GM18517 (cell line): ENCODE measurements around the gene PPFIA4.
"Not testable (repeated sequence)": the region's sequence is repeated elsewhere in the genome, so short reads cannot be mapped to it uniquely, and the experiment has no call there.

Source experiments
- ATAC-seq: cut with Tn5 transposase; IDR thresholded peaks from one replicate; pipeline ENCODE4 v1.9.1; 2021; ENCODE audit warnings: mild to moderate bottlenecking, moderate library complexity; ENCODE audit not compliant: unreplicated experiment

PPFIA4 gene

GRCh38 chr1:203011582-203011981, 14.7 kb upstream of the PPFIA4 start:
- ATAC-seq = no peak

- ATAC-seq = no peak
Measured at GRCh38 chr1:203017061-203017460, 9.2 kb upstream of the PPFIA4 start.

GRCh38 chr1:203017692-203018091, 8.6 kb upstream of the PPFIA4 start:
- no peak for ATAC-seq

GRCh38 chr1:203022855-203023254, 3.4 kb upstream of the PPFIA4 start:
- ATAC-seq = not testable (repeated sequence)

- no peak for ATAC-seq
Measured at GRCh38 chr1:203025686-203026030, 633 bp upstream of the PPFIA4 start.

GRCh38 chr1:203026666-203027663, 674 bp downstream of the PPFIA4 start:
- ATAC-seq = no peak

- no peak for ATAC-seq
Measured at GRCh38 chr1:203028067-203028783, 1.9 kb downstream of the PPFIA4 start.

- ATAC-seq = no peak
Measured at GRCh38 chr1:203028784-203029553, 2.7 kb downstream of the PPFIA4 start.

GRCh38 chr1:203031467-203031866, 5.2 kb downstream of the PPFIA4 start:
- ATAC-seq = no peak

GRCh38 chr1:203033287-203033686, 7.0 kb downstream of the PPFIA4 start:
- no peak for ATAC-seq

- ATAC-seq = no peak
Measured at GRCh38 chr1:203033917-203034316, 7.6 kb downstream of the PPFIA4 start.

- no peak for ATAC-seq
Measured at GRCh38 chr1:203034422-203035110, 8.3 kb downstream of the PPFIA4 start.

GRCh38 chr1:203035111-203036000, 9.1 kb downstream of the PPFIA4 start:
- no peak for ATAC-seq

GRCh38 chr1:203036135-203036534, 9.8 kb downstream of the PPFIA4 start:
- ATAC-seq = no peak

- ATAC-seq = no peak
Measured at GRCh38 chr1:203036537-203036936, 10.2 kb downstream of the PPFIA4 start.

- no peak for ATAC-seq
Measured at GRCh38 chr1:203037509-203038190, 11.4 kb downstream of the PPFIA4 start.

- ATAC-seq = peak; percentile 46
Measured at GRCh38 chr1:203038217-203038741, 12.0 kb downstream of the PPFIA4 start.

GRCh38 chr1:203038891-203039608, 12.8 kb downstream of the PPFIA4 start:
- ATAC-seq = no peak
